ENCODE results near the gene CNR2. TPM values are rescaled to one million over a fixed set of nuclear protein-coding genes. Genes with fewer than 3 reads are reported as not detected.
"Not testable (repeated sequence)": the region's sequence is repeated elsewhere in the genome, so short reads cannot be mapped to it uniquely, and the experiment has no call there.

The CNR2 gene
- not detected in 2 replicates for total RNA-seq
- long read RNA-seq: 0 reads

DNA sequence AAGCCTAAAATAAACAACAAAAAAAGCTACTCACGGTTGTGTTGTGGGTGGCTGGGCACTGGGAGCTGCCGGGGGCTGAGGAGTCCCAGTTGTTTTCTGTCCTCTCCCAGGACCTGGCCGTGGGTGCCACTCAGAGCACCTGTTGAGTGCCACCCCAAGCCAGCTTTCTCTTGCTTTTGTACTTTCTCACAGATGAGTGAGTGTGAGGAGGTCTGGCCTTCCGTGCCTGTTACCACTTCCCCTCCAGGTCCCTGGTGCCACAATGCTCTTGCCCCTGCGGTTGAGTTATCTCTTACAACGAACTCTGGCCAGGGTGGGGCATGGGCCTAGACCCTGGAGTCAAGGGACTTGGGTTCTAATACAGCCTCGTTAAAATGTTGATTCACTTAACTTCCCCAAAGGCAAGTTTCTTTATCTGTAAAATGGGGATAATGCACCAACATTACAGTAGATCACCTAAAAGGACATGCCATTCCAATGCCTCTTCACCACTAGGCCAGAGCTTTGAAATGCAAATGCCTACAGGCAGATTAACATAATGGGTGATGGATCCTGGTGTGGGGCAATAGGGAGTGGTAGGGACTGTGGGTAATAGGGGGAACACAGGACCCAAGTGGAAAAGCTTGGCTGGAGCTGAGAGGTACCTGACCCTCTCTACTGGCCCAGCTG is at the start of gene CNR2:
CNR2 (minus strand) TSS at position 151 of the 669 bp plus-strand sequence. CDS start 37,745 bp downstream, outside the sequence.
- Mint-ChIP-seq H3K27me3 (peaks cover 4% of the 10 kb centered on the region), H3K4me1 (ENCODE audit: low read depth) (no peaks in the 10 kb centered on the region), H3K9me3 (ENCODE audit: low read depth) (no peaks in the 10 kb centered on the region)

DNA sequence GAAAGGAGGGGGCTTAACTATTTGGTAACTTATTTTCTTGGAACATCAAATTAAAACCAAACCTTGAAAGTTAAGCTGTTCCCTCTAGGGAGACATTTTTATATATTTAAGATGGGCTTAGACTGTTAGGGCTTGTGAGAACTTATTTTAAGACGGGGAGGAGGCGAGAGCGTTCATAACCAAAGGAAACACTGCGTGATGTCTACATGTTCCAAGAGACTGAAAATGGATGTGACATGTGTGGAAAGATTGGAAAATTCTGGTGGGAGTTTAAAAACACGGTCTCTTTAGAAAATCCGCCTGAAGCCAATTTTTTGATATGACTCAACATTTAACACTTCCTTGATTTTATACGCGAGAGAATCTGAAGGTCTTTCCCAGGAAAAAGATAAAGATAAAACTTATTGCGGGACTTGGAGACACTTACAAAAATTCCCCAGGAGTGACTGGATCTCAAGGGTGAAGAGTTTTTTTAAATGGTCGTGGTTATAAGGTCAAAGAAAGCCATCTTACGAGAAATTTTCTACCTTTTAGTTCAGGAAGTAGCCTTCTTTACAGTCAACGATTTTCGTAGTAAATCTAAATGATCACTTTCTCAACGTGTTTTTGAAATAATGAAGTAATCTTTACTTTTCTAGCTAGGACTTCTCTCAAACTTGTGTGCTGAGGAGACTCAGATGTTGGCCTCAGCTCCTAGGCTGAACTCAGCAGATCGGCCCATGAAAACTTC is 47.3 kb upstream of the CNR2 start:
- no peak for TF ChIP-seq CTCF (IDR thresholded peaks at IDR 0.05; ENCODE audit: unreplicated experiment)
- Mint-ChIP-seq H3K4me1 (ENCODE audit: low read depth) (peaks cover 35% of the 10 kb centered on the region), H3K4me3 (ENCODE audit: low read depth) (peak overlapping the region; percentile 100), H3K9me3 (ENCODE audit: low read depth) (no peaks in the 10 kb centered on the region), H3K27ac (peak overlapping the region; percentile 100), H3K27me3 (no peaks in the 10 kb centered on the region), H3K36me3 (ENCODE audit: insufficient read depth) (peaks cover 14% of the 10 kb centered on the region)
- no peak for DNase-seq (ENCODE audit: low spot score, unreplicated experiment)

More for the DNA sequence above, at the start of gene CNR2:
- Mint-ChIP-seq H3K4me3 (ENCODE audit: low read depth) (no peak within 1 kb of the TSS), H3K27ac (no peak within 1 kb of the TSS), H3K36me3 (ENCODE audit: insufficient read depth) (no peaks in the 10 kb centered on the region)
- TF ChIP-seq CTCF (IDR thresholded peaks at IDR 0.05; ENCODE audit: unreplicated experiment): no peak
- DNase-seq (ENCODE audit: low spot score, unreplicated experiment): no peak

DNA sequence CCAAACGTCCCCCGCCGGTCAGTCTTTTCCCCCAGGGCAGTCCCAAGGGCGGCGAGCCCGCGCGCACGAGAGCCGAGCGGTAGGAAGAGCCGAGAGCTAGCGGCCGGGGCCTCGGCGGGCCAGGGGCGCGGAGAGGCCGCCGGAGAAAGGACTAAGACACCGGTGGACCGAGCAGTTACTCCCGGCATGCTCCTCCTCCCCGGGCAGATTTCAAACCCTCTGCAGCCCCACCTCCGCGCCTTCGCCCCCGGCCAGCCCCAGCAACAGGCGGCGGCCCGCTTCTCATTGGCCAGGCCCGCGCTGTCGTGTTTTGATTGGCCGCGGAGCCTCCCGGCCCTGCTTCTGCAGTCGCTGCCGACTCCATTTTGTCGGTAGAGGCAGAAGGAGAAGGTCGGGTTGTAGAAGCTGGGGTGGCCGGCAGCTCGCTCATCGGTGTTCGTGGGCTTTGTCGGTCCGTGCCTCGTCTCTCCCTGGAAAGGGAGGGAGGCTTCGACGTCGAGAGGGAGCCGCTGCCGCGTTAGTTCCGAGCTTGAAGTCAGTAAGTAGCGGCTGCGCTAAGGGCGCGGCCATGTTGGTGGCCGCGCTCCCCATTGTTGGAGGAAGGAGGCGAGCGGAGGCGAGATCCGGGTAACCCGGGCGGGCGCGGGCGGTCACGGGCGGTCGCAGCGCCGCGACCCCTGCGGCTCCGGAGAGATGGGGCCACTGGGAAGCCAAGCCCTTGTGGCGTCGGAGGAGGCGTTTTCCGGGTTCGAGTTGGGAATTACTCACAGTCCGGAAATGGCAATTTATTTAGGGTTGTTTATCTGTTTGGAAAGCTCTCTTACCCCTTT is 46.5 kb upstream of the CNR2 start, which contains the start of gene PNRC2:
PNRC2 (plus strand) TSS at position 368 of the 830 bp plus-strand sequence. CDS start 1,630 bp downstream, outside the sequence.
- Mint-ChIP-seq H3K27me3 (no peaks in the 10 kb centered on the region), H3K4me3 (ENCODE audit: low read depth) (peak within 1 kb of the TSS; percentile 100), H3K36me3 (ENCODE audit: insufficient read depth) (peaks cover 14% of the 10 kb centered on the region), H3K27ac (peak within 1 kb of the TSS; percentile 100), H3K4me1 (ENCODE audit: low read depth) (peaks cover 39% of the 10 kb centered on the region), H3K9me3 (ENCODE audit: low read depth) (no peaks in the 10 kb centered on the region)
- no peak for TF ChIP-seq CTCF (IDR thresholded peaks at IDR 0.05; ENCODE audit: unreplicated experiment)
- peak; percentile 94 for DNase-seq (ENCODE audit: low spot score, unreplicated experiment)

DNA sequence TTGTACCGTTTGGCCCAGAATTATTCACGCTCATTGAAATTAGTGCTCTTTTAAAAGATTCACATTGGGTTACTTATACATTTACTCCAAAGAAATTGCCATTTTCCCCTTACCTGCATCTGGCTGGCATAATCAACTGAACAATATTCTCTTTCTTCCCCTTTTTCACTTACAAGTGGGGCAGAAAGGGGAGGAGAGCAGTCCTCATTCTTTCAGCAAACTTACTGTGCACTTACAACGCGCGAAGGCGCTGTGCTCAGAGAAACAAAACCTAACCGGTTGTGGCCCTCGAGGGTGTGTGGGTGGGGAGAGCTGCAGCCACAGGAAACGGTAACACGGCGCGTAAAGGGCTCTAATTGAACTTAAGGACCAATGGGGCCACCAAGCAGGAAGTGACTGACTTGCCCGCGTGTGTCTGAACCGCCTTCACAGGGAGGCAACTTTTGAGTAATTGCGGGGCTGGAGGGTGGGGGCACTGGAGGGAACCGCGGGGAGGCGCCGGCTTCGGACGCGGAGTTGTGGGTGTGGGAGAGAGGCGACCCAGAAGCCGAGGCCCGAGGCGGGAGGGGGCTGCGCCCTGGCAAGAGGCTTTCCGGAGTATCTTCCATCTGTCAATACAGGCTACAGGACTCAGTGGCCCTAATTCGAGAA is 45.8 kb upstream of the CNR2 start:
- peak; percentile 65 for DNase-seq (ENCODE audit: low spot score, unreplicated experiment)
- H3K4me1 Mint-ChIP-seq (ENCODE audit: low read depth): peaks cover 39% of the 10 kb centered on the region
- H3K36me3 Mint-ChIP-seq (ENCODE audit: insufficient read depth): peaks cover 14% of the 10 kb centered on the region
- H3K4me3 Mint-ChIP-seq (ENCODE audit: low read depth): peak overlapping the region; percentile 100
- no peak for TF ChIP-seq CTCF (IDR thresholded peaks at IDR 0.05; ENCODE audit: unreplicated experiment)
- no peaks in the 10 kb centered on the region for H3K27me3 Mint-ChIP-seq
- H3K27ac Mint-ChIP-seq: peak overlapping the region; percentile 100
- no peaks in the 10 kb centered on the region for H3K9me3 Mint-ChIP-seq (ENCODE audit: low read depth)

DNA sequence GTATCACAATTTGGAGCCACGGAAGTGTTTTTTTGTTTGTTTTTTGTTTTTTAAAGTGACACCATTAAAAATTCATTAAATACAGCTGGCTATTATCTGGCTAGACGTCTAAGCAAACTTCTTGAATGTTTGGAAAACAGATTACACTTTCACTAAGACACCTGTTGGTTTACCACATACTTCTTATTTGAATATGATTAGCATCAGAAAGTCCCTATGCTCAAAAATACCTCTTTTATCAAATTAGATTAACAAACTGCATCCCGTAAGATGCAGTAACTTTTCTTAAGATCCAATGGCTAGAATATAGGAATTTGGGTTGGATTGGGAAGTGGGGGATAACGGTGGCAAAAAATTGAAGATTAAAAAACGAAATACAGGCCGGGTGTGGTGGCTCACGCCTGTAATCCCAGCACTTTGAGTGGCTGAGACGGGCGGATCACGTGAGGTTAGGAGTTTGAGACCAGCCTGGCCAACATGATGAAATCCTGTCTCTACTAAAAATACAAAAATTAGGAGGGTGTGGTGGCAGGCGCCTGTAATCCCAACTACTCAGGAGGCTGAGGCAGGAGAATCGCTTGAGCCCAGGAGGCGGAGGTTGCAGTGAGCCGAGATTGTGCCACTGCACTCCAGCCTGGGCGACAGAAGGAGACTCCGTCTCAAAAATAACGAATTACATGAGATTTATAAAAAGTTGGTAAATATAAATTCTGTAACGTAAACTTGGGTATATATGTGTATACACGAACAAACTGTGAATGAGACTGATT is 45.1 kb upstream of the CNR2 start:
- Mint-ChIP-seq H3K27ac (peak overlapping the region; percentile 100), H3K36me3 (ENCODE audit: insufficient read depth) (peaks cover 14% of the 10 kb centered on the region), H3K4me3 (ENCODE audit: low read depth) (peak overlapping the region; percentile 100), H3K4me1 (ENCODE audit: low read depth) (peaks cover 40% of the 10 kb centered on the region)
- not testable (repeated sequence) for H3K27me3 Mint-ChIP-seq; DNase-seq (ENCODE audit: low spot score, unreplicated experiment); H3K9me3 Mint-ChIP-seq (ENCODE audit: low read depth)

Data from progenitor cell of endocrine pancreas (in vitro differentiated cells).